Measurements from ENCODE around the gene ZNF853. TPM values are rescaled to one million over a fixed set of nuclear protein-coding genes. Genes with fewer than 3 reads are reported as not detected.

Gene ZNF853
- total and polyA plus RNA-seq, 4 experiments from 2014 or later: 0.34 to 2.2 (median 2.0) TPM

- no peak for DNase-seq
- H3K4me1 Mint-ChIP-seq: peaks cover 10 to 40% (median 20%) of the 10 kb centered on the region in 4 donors
- peak overlapping the region in 6 of 7 donors; percentile 42 to 94 (median 86) for H3K27ac Mint-ChIP-seq
- Histone ChIP-seq H3K27ac (ENCODE audit: low read depth, low read length) (no peak overlapping the region), H3K4me3 (ENCODE audit: low read length in 2 of 2) (peak overlapping the region in 1 of 2 donors; percentile 92), H3K9me3 (ENCODE audit: control insufficient read depth in 1 of 2, low read length in 2 of 2) (no peaks in the 10 kb centered on the region), H3K36me3 (ENCODE audit: insufficient read depth, low read length) (peaks cover 36% of the 10 kb centered on the region), H3K4me1 (ENCODE audit: insufficient read depth, low read length) (peaks cover 23% of the 10 kb centered on the region), H3K27me3 (ENCODE audit: insufficient read depth, low read length) (no peaks in the 10 kb centered on the region)
- ChIA-PET POLR2A (ENCODE audit: partially characterized antibody) (interaction anchor here (1.0 to 3.5 kb wide), 8 partner anchors 11 to 142 kb away, joined by 3 to 33 read pairs (median 4); partner anchors contain the start of genes DAGLB and ZDHHC4), CTCF (ENCODE audit: partially characterized antibody) (interaction anchor here (1.0 to 1.9 kb wide), 3 partner anchors 12 to 268 kb away, joined by 3 to 10 read pairs (median 3); partner anchors contain the start of gene ZDHHC4)
- H3K27me3 Mint-ChIP-seq: no peaks in the 10 kb centered on the region
- peak overlapping the region; percentile 58 to 75 (median 68) for H3K4me3 Mint-ChIP-seq
- no peaks in the 10 kb centered on the region for H3K9me3 Mint-ChIP-seq
- intact Hi-C loops (cut with micrococcal nuclease): loop anchor here (5.0 kb wide), 1 partner anchor 268 kb away; no protein-coding TSS in a partner anchor
- H3K36me3 Mint-ChIP-seq: peaks cover 22 to 53% of the 10 kb centered on the region in 2 donors
These were observed 26.1 kb upstream of the ZNF853 start for GRCh38 chr7:6589151-6589828.

GRCh38 chr7:6589829-6590644, 25.4 kb upstream of the ZNF853 start, which contains the start of gene INTS15:
INTS15 (plus strand) TSS chr7:6590021; CDS start chr7:6590284, 263 bp downstream.
- H3K27ac Mint-ChIP-seq: peak within 1 kb of the TSS; percentile 89 to 98 (median 94)
- H3K27ac ChIP-seq (ENCODE audit: low read depth, low read length): peak within 1 kb of the TSS; percentile 72
- no peaks in the 10 kb centered on the region for H3K27me3 ChIP-seq (ENCODE audit: insufficient read depth, low read length)
- ChIA-PET CTCF (ENCODE audit: partially characterized antibody) (interaction anchor here (0.9 to 2.5 kb wide), 8 partner anchors 12 to 268 kb away, joined by 3 to 10 read pairs (median 3); partner anchors contain the start of gene ZDHHC4), POLR2A (ENCODE audit: partially characterized antibody) (interaction anchor here (0.6 to 3.5 kb wide), 12 partner anchors 10 to 142 kb away, joined by 3 to 33 read pairs (median 3); partner anchors contain the start of genes DAGLB, ZDHHC4 and ZNF316)
- H3K9me3 Mint-ChIP-seq: no peaks in the 10 kb centered on the region
- H3K36me3 ChIP-seq (ENCODE audit: insufficient read depth, low read length): peaks cover 35% of the 10 kb centered on the region
- DNase-seq: peak; percentile 81 to 93 (median 89)
- H3K4me3 Mint-ChIP-seq: peak within 1 kb of the TSS; percentile 89 to 93 (median 91)
- peaks cover 22 to 49% of the 10 kb centered on the region in 2 donors for H3K36me3 Mint-ChIP-seq
- intact Hi-C loops (cut with micrococcal nuclease): loop anchor here (1.0 to 5.0 kb wide), 6 partner anchors 13 to 733 kb away; partner anchors contain the start of genes ZDHHC4, ZNF12 and ZNF316
- H3K4me3 ChIP-seq (ENCODE audit: low read length in 2 of 2): peak within 1 kb of the TSS; percentile 34 to 92
- no peaks in the 10 kb centered on the region for H3K9me3 ChIP-seq (ENCODE audit: control insufficient read depth in 1 of 2, low read length in 2 of 2)
- peaks cover 23% of the 10 kb centered on the region for H3K4me1 ChIP-seq (ENCODE audit: insufficient read depth, low read length)
- H3K27me3 Mint-ChIP-seq: no peaks in the 10 kb centered on the region
- H3K4me1 Mint-ChIP-seq: peaks cover 11 to 42% (median 20%) of the 10 kb centered on the region in 4 donors

GRCh38 chr7:6590645-6591110, 24.7 kb upstream of the ZNF853 start:
- Mint-ChIP-seq H3K9me3 (no peaks in the 10 kb centered on the region), H3K27ac (peak overlapping the region; percentile 89 to 98 (median 94)), H3K27me3 (no peaks in the 10 kb centered on the region), H3K4me3 (peak overlapping the region; percentile 89 to 93 (median 91)), H3K4me1 (peaks cover 11 to 43% (median 20%) of the 10 kb centered on the region in 4 donors), H3K36me3 (peaks cover 24 to 52% of the 10 kb centered on the region in 2 donors)
- no peak for DNase-seq
- CTCF ChIA-PET (ENCODE audit: partially characterized antibody): interaction anchor here (0.9 to 2.5 kb wide), 7 partner anchors 13 to 154 kb away, joined by 3 to 10 read pairs (median 3); partner anchors contain the start of gene ZDHHC4
- peak overlapping the region; percentile 34 to 92 for H3K4me3 ChIP-seq (ENCODE audit: low read length in 2 of 2)
- H3K27ac ChIP-seq (ENCODE audit: low read depth, low read length): peak overlapping the region; percentile 72
- peaks cover 23% of the 10 kb centered on the region for H3K4me1 ChIP-seq (ENCODE audit: insufficient read depth, low read length)
- no peaks in the 10 kb centered on the region for H3K9me3 ChIP-seq (ENCODE audit: control insufficient read depth in 1 of 2, low read length in 2 of 2)
- intact Hi-C loops (cut with micrococcal nuclease): loop anchor here (1.0 to 5.0 kb wide), 5 partner anchors 13 to 734 kb away; partner anchors contain the start of genes ZDHHC4, ZNF12 and ZNF316
- H3K27me3 ChIP-seq (ENCODE audit: insufficient read depth, low read length): no peaks in the 10 kb centered on the region
- H3K36me3 ChIP-seq (ENCODE audit: insufficient read depth, low read length): peaks cover 38% of the 10 kb centered on the region
- POLR2A ChIA-PET (ENCODE audit: partially characterized antibody): interaction anchor here (0.6 to 3.5 kb wide), 9 partner anchors 10 to 112 kb away, joined by 3 to 33 read pairs (median 3); partner anchors contain the start of genes ZDHHC4 and ZNF316

GRCh38 chr7:6600093-6600492, 15.3 kb upstream of the ZNF853 start:
- peaks cover 6 to 22% (median 7%) of the 10 kb centered on the region in 4 donors for H3K4me1 Mint-ChIP-seq
- Histone ChIP-seq H3K27ac (ENCODE audit: low read depth, low read length) (no peak overlapping the region), H3K9me3 (ENCODE audit: control insufficient read depth in 1 of 2, low read length in 2 of 2) (no peaks in the 10 kb centered on the region), H3K4me1 (ENCODE audit: insufficient read depth, low read length) (no peaks in the 10 kb centered on the region), H3K4me3 (ENCODE audit: low read length in 2 of 2) (no peak overlapping the region), H3K27me3 (ENCODE audit: insufficient read depth, low read length) (no peaks in the 10 kb centered on the region), H3K36me3 (ENCODE audit: insufficient read depth, low read length) (peaks cover 54% of the 10 kb centered on the region)
- peak overlapping the region in 1 of 7 donors; percentile 66 for H3K27ac Mint-ChIP-seq
- H3K9me3 Mint-ChIP-seq: no peaks in the 10 kb centered on the region
- ChIA-PET CTCF (ENCODE audit: partially characterized antibody) (interaction anchor here (0.9 to 1.0 kb wide), 2 partner anchors 11 to 21 kb away, joined by 3 to 6 read pairs; no protein-coding TSS in a partner anchor), POLR2A (ENCODE audit: partially characterized antibody) (interaction anchor here (1.2 kb wide), 1 partner anchor 11 kb away, joined by 3 read pairs; the partner anchor contains the start of gene INTS15)
- intact Hi-C loops (cut with micrococcal nuclease): no loop called here
- peaks cover 45 to 69% of the 10 kb centered on the region in 2 donors for H3K36me3 Mint-ChIP-seq
- no peak overlapping the region for H3K4me3 Mint-ChIP-seq
- no peak for DNase-seq
- H3K27me3 Mint-ChIP-seq: no peaks in the 10 kb centered on the region

GRCh38 chr7:6604458-6604857, 11.0 kb upstream of the ZNF853 start:
- H3K27me3 ChIP-seq (ENCODE audit: insufficient read depth, low read length): no peaks in the 10 kb centered on the region
- H3K4me1 Mint-ChIP-seq: peaks cover 6 to 12% (median 6%) of the 10 kb centered on the region in 4 donors
- ChIA-PET CTCF (ENCODE audit: partially characterized antibody) (interaction anchor here (1.2 kb wide), 1 partner anchor 88 kb away, joined by 4 read pairs; no protein-coding TSS in a partner anchor), POLR2A (ENCODE audit: partially characterized antibody) (no interaction called here)
- H3K9me3 Mint-ChIP-seq: peaks cover 0 to 2% (median 0%) of the 10 kb centered on the region in 8 donors
- H3K36me3 Mint-ChIP-seq: peaks cover 23 to 52% of the 10 kb centered on the region in 2 donors
- no peaks in the 10 kb centered on the region for H3K4me1 ChIP-seq (ENCODE audit: insufficient read depth, low read length)
- no peaks in the 10 kb centered on the region for H3K9me3 ChIP-seq (ENCODE audit: control insufficient read depth in 1 of 2, low read length in 2 of 2)
- intact Hi-C loops (cut with micrococcal nuclease): no loop called here
- H3K36me3 ChIP-seq (ENCODE audit: insufficient read depth, low read length): peaks cover 31% of the 10 kb centered on the region
- no peak overlapping the region for H3K4me3 Mint-ChIP-seq
- no peaks in the 10 kb centered on the region for H3K27me3 Mint-ChIP-seq
- no peak overlapping the region for H3K27ac ChIP-seq (ENCODE audit: low read depth, low read length)
- H3K4me3 ChIP-seq (ENCODE audit: low read length in 2 of 2): no peak overlapping the region
- H3K27ac Mint-ChIP-seq: no peak overlapping the region
- no peak for DNase-seq

- peaks cover 11 to 41% of the 10 kb centered on the region in 2 donors for H3K36me3 Mint-ChIP-seq
- H3K27me3 Mint-ChIP-seq: no peaks in the 10 kb centered on the region
- Histone ChIP-seq H3K27ac (ENCODE audit: low read depth, low read length) (no peak overlapping the region), H3K9me3 (ENCODE audit: control insufficient read depth in 1 of 2, low read length in 2 of 2) (no peaks in the 10 kb centered on the region), H3K36me3 (ENCODE audit: insufficient read depth, low read length) (peaks cover 22% of the 10 kb centered on the region), H3K4me1 (ENCODE audit: insufficient read depth, low read length) (no peaks in the 10 kb centered on the region), H3K4me3 (ENCODE audit: low read length in 2 of 2) (no peak overlapping the region), H3K27me3 (ENCODE audit: insufficient read depth, low read length) (no peaks in the 10 kb centered on the region)
- no peak overlapping the region for H3K4me3 Mint-ChIP-seq
- H3K9me3 Mint-ChIP-seq: peaks cover 0 to 2% (median 0%) of the 10 kb centered on the region in 8 donors
- CTCF ChIA-PET (ENCODE audit: partially characterized antibody): no interaction called here
- intact Hi-C loops (cut with micrococcal nuclease): no loop called here
- POLR2A ChIA-PET (ENCODE audit: partially characterized antibody): interaction anchor here (0.6 kb wide), 1 partner anchor 32 kb away, joined by 4 read pairs; no protein-coding TSS in a partner anchor
- peaks cover 4 to 10% (median 5%) of the 10 kb centered on the region in 4 donors for H3K4me1 Mint-ChIP-seq
- no peak for DNase-seq
- H3K27ac Mint-ChIP-seq: no peak overlapping the region
These were observed 8.4 kb upstream of the ZNF853 start for GRCh38 chr7:6606866-6607583.
